Neural cell (in vitro differentiated cells): ENCODE measurements around the gene HYAL1.

ENCODE experiments used
- EP300 ChIP-seq: fragments of 450-650 bp; conservative IDR thresholded peaks from 2 replicates; pipeline ENCODE4 v1.6.1; 2014; ENCODE audit warnings: antibody characterized with exemption, mild to moderate bottlenecking, moderate library complexity; ENCODE audit not compliant: poor library complexity, severe bottlenecking
- EZH2 ChIP-seq: fragments of 200-600, 300-800 bp; shearing (Covaris generic), sonication (generic); IDR thresholded peaks from 2 replicates; pipeline ENCODE4 v1.6.1; 2014; ENCODE audit warnings: antibody characterized with exemption, low read length, borderline replicate concordance, mild to moderate bottlenecking; ENCODE audit not compliant: insufficient read depth, poor library complexity, severe bottlenecking
- MXI1 ChIP-seq: fragments of 450-650 bp; conservative IDR thresholded peaks from 2 replicates; pipeline ENCODE4 v1.6.1; 2014; ENCODE audit warnings: antibody characterized with exemption, mild to moderate bottlenecking; ENCODE audit not compliant: poor library complexity, severe bottlenecking
- POLR2AphosphoS5 ChIP-seq: IDR thresholded peaks from 2 replicates; pipeline ENCODE4 v1.6.1; 2012
- RAD21 ChIP-seq: fragments of 450-650 bp; conservative IDR thresholded peaks from 2 replicates; pipeline ENCODE4 v1.6.1; 2014; ENCODE audit warnings: antibody characterized with exemption, mild to moderate bottlenecking, moderate library complexity
- TAF1 ChIP-seq: IDR thresholded peaks from 2 replicates; pipeline ENCODE4 v1.6.1; 2012; ENCODE audit warnings: low read depth
- TF ChIP-seq, protein P1 (sequence below): fragments of 450-650 bp; IDR thresholded peaks from 2 replicates; pipeline ENCODE4 v1.5.1; 2014; ENCODE audit warnings: antibody characterized with exemption, mild to moderate bottlenecking, moderate library complexity; ENCODE audit not compliant: poor library complexity, severe bottlenecking
- TF ChIP-seq, protein P2 (sequence below): IDR thresholded peaks from 2 replicates; pipeline ENCODE4 v1.6.1; 2012; ENCODE audit warnings: borderline replicate concordance

DNA sequence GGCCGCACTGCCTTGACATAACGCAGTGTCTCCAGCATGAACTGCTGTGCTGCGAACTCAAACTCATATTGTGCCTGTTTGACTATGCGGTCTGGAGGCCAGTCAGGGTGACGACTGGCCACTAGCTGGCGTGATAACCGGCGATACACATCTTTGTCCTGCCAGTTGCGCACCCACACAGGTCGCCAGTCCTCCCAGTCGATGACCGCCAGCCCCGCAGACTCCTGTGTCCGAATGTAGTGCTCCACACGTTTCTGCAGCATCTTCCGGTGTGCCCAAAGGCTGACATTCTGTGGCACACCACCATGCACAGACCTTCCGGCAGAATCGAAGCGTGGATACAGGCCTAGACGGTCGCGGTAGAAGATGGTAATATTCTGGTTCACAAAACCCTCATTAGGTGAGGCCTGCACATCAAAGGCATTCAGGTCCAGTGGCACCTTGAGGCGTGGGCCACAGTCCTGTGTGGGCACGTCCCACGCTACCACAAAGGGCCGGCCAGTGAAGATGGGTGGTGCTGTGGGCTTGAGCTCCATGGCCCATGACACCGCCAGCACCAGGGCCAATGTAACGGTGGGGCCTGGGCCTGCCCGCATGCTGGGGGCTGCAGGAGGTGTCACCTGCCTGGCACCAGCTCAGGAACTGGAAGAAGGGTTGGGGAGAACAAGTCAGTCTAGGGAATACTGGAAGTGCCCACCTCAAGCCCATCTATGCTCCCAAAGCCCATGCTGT lies 16.7 kb upstream of the HYAL1 start:
- TF ChIP-seq, protein P1, sequence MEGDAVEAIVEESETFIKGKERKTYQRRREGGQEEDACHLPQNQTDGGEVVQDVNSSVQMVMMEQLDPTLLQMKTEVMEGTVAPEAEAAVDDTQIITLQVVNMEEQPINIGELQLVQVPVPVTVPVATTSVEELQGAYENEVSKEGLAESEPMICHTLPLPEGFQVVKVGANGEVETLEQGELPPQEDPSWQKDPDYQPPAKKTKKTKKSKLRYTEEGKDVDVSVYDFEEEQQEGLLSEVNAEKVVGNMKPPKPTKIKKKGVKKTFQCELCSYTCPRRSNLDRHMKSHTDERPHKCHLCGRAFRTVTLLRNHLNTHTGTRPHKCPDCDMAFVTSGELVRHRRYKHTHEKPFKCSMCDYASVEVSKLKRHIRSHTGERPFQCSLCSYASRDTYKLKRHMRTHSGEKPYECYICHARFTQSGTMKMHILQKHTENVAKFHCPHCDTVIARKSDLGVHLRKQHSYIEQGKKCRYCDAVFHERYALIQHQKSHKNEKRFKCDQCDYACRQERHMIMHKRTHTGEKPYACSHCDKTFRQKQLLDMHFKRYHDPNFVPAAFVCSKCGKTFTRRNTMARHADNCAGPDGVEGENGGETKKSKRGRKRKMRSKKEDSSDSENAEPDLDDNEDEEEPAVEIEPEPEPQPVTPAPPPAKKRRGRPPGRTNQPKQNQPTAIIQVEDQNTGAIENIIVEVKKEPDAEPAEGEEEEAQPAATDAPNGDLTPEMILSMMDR, result no peak
- TF ChIP-seq MXI1, result no peak
- no peak for TF ChIP-seq POLR2AphosphoS5
- TF ChIP-seq EP300, result no peak
- TF ChIP-seq EZH2, result no peak
- TF ChIP-seq, protein P2, sequence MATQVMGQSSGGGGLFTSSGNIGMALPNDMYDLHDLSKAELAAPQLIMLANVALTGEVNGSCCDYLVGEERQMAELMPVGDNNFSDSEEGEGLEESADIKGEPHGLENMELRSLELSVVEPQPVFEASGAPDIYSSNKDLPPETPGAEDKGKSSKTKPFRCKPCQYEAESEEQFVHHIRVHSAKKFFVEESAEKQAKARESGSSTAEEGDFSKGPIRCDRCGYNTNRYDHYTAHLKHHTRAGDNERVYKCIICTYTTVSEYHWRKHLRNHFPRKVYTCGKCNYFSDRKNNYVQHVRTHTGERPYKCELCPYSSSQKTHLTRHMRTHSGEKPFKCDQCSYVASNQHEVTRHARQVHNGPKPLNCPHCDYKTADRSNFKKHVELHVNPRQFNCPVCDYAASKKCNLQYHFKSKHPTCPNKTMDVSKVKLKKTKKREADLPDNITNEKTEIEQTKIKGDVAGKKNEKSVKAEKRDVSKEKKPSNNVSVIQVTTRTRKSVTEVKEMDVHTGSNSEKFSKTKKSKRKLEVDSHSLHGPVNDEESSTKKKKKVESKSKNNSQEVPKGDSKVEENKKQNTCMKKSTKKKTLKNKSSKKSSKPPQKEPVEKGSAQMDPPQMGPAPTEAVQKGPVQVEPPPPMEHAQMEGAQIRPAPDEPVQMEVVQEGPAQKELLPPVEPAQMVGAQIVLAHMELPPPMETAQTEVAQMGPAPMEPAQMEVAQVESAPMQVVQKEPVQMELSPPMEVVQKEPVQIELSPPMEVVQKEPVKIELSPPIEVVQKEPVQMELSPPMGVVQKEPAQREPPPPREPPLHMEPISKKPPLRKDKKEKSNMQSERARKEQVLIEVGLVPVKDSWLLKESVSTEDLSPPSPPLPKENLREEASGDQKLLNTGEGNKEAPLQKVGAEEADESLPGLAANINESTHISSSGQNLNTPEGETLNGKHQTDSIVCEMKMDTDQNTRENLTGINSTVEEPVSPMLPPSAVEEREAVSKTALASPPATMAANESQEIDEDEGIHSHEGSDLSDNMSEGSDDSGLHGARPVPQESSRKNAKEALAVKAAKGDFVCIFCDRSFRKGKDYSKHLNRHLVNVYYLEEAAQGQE, result no peak
- no peak for TF ChIP-seq TAF1
- no peak for TF ChIP-seq RAD21
